Measurements from ENCODE around the gene CASP8.
A peak's percentile ranks its signal among the peaks of the same experiment; 100 is the strongest.

Gene CASP8

DNA sequence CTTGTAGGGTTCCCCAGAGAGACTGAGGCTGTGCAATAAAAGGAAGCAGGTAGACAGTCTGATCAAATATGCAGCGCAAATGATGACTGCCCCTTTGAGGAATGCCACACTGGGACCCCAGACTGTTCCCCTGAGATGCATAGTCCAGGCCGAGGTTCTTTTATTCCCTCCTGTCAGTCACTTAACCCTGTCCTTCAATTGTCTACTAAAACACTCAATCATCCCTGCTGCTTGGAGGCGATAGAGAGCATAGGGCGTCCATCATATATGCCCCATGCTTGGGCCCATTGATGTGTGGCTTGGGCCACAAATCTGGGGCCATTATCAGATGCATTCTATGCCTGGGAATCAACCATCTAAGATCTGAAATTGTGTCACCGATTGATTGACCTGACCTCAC is 15.5 kb upstream of the CASP8 start:
- DNase-seq, result no peak

DNA sequence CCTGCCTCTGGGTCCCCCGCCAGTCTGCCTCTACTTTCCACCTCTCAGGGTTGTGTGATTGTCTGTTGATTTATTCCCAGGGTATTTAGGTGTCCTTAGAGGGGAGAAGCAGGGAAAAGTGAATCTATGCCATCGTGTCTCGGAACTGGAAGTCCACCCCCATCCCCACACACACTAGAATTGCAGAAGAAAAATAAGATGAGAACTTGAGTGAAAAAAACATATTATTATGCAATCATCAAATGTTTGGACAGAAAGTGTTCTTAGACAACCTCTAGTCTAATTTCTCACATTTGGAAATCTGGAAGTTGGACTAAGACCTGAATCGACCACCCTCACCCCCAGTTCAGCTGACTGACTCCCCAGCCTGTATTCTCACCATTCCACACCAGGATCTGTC is 14.1 kb upstream of the CASP8 start:
- DNase-seq, result no peak

DNA sequence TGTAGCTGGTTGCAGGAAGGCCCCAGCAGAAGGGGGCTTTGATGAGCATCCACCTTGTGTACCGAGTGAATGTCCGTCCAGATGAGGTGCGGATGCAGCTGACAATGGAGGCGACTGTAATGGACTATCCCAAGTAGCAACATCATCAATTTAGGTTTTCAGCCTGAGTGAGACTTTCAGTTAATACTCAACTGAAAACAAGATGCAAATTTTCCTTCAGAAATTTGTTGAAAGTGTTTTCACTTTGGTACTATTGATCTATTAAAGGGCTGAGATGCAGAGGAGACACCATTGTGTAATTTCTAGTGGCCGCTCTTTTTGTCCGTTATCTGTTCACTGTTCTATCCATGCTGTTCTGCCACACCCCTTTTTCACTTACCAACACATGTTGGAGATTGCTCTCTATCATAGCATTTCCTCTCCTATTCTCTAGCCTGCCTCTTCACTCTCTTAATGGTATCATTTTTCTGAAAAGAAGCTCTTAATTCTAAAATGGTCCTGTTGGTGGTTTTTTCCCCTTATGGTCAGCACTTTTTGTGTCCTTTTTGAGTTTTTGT is 12.0 kb upstream of the CASP8 start:
- DNase-seq, result no peak

DNA sequence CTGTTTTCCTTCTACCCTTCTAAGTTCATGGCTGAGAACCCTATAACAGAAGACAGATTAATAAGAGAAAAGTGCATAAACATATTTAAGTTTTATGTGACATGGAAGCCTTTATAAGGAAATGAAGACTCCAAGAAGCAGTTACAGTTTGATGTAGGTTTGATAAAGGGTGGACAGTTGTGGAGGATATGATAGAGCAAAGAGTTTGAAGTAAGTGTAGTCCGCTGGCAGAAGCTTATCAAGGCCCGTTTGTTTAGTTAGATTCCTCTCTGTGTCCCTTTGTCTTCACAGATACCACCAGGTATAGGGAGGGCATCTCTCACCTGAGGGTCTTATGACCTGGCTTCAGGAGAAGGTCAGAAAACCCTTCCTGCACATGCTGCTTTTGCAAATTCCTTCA is 10.4 kb upstream of the CASP8 start:
- no peak for DNase-seq

DNA sequence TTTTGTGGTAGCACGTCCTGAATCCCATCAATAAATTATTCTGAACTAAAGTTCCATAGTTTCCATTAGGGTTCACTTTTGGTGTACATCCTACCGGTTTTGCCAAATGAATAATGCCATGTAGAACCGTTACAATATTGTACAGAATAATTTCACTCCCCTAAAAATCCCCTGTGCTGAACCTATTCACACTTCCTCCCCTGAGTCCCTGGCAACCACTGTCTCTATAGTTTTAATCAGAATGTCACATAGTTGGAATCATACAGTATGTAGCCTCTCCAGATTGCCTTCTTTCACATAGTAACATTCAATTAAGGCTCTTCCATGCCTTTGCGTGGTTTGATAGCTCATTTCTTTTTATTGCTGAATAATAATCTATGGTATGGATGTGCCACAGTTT is 9.6 kb upstream of the CASP8 start:
- no peak for DNase-seq

DNA sequence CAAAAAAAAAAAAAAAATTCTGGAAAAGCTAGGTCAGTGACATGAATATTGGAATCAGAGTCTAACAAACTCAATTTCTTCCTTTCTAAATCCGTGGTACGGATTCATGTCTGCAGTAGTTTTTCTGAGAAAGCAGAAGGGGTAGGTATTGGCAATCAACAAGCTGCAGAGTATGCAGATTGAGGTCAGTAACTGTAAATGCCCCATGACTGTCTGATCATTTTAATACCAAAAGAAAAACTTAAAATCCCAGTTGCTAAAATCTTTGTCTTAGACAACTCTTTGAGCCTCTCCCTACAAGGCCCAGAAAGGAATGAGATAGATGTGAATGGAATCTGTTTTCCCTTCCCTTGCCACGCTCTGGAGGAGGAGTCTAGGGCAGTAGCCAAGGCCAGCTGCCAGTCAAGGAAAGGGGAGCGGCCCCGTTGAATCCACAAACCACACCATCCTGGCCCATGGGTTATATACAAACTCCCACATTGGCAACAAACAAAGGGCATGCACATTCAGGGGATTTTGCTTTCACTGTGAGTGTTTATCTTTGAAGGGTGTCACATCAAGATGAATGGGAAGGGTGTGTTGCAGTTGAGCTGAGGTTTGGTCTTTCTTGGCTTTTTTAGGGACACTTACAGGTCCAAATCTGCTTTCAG is 6.1 kb upstream of the CASP8 start:
- DNase-seq, result peak; percentile 35

DNA sequence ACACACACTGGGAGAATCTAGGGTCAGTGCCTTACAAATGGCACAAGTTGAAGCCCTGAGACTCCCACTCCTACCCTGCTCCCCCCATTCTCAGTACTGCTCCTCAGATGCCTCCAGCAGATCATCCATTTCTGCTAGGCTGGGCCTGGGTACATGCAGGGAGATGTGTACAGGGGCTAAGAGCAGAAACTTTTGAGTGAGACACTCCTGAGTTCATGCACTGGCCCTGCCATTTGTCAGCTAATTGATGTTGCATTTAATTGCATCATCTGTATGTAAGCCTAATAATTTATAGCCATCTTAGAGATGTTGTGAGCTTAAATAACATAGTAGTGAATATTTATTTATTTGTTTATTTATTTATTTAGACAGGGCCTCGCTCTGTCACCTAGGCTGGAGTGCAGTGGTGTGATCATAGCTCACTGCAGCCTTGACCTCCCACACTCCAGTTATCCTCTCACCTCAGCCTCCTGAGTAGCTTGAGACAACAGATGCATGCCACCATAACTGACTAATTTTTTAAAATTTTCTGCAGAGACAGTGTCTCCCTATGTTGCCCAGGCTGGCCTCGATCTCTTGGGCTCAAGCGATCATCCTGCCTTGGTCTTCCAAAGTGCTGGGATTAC is 4.8 kb upstream of the CASP8 start:
- no peak for DNase-seq

DNA sequence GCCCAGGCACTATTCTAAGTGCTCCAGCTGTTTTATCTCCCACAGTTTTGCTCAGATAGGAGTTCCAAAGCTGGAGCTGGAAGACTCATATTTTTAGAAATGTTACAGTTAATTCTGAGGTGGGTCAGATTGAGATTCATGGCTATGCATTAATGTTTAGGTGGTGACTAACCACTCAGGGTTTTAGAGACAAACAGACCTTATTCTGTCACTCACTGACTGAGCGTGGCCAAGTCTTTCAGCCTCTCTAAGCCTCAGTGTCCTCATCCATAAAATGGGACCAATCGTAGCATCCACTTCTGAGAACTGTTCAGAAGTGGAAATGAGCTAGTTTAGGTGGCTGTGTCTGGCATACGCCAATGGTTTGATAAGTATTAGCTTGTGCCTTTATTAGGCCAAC is 4.3 kb upstream of the CASP8 start:
- DNase-seq, result no peak

DNA sequence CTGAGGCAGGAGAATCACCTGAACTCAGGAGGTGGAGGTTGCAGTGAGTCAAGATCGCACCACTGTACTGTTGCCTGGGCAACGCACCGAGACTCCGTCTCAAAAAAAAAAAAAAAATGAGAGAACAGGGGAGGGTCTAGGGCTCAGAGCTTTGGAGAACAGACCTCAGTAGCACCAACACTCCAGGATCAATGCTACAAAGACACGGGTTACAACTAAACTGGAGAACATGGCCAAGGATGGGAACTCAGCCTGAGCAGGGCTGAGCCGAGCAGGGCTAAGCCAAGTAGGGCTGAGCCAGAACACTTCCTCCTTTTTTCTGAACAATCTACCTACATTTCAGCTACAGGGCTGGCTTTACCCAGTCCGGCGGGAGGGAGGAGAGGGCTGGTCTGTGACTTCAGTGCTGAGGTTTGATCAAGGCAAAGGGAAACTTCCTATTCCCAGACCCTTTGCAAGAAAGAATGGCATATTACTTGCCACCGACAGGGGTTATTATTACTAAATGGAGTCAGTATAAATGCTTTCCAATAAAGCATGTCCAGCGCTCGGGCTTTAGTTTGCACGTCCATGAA is 2.9 kb upstream of the CASP8 start:
- DNase-seq, result peak; percentile 65

DNA sequence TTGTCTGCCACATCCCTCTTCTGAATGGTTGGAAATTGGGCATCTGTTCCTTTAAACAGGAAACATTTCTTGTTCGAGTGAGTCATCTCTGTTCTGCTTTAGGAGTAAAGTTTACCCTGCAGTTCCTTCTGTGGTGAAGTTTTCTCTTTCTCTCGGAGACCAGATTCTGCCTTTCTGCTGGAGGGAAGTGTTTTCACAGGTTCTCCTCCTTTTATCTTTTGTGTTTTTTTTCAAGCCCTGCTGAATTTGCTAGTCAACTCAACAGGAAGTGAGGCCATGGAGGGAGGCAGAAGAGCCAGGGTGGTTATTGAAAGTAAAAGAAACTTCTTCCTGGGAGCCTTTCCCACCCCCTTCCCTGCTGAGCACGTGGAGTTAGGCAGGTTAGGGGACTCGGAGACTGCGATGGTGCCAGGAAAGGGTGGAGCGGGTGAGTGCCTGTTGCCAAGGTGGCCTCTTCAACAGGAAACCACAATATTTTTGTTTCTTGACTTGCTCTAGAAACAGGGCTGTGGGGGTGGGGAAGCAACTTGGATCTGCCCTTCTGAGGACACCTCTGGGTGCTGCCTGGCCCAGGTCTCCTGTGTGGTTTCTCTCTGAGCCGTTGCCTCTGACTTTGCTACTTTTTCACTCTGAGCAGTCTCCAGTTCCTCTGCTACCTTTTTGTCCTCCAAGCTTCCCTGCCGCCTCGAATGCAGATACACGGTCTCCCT is 2.2 kb upstream of the CASP8 start:
- peak; percentile 97 for DNase-seq

DNA sequence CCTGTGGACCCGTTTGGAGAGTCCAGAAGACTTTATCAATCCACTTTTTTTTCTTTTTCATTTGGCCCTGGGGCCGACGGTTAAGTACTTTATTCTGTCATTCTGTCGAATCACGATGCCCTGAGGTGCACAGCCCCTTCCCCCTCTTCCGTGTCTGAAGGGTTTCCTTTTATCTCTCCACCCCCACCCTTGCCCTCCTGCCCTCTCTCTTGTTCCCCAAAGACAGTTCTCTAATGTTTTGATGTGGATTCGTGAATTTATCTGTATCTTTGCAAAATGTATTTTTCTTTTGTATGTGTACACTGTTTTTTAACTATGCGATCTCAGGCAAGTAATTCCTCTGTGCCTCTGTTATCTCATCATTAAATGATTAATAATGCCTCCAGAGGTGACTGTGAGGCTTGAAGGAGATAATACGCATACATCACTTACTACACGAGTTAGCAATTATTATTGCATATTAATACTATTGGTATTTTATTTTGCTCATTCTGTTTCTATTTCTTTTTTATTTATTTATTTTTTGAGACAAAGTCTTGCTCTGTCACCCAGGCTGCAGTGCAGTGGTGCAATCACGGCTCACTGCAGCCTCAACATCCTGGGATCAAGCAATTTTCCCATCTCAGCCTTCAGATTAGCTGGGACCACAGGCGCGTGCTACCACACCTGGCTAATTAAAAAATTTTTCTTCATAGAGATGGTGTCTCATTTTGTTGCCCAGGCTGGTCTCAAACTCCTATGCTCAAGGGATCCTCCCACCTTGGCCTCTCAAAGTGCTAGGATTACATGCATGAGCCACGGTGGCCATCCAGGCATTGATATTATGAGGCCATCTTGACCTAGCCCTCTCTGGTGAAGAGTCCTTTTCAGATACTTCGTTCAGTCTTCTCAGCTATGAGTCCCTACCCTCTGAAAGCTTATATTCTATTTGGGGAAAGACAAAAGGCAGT is 1.4 kb upstream of the CASP8 start:
- DNase-seq, result peak; percentile 75

DNA sequence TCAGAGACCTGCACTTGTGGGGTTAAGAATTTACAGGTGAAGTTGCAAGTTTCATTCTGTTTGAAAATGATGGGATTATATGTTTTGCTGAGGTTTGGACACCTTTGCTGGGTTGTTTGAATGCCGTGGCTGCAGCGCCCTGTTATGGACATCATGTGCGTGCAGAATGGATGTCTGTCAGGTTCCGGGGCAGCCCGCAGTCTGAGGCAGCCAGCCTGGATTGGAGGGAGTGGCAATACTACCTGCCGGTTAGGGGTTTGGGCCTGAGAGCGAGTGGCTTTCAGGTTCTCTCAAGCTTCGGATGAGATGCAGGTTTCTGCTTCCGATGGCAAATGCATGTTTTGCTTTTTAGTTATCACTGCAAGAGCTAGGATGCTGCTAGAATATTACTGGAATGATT is 1.1 kb downstream of the CASP8 start:
- DNase-seq, result peak; percentile 78

DNA sequence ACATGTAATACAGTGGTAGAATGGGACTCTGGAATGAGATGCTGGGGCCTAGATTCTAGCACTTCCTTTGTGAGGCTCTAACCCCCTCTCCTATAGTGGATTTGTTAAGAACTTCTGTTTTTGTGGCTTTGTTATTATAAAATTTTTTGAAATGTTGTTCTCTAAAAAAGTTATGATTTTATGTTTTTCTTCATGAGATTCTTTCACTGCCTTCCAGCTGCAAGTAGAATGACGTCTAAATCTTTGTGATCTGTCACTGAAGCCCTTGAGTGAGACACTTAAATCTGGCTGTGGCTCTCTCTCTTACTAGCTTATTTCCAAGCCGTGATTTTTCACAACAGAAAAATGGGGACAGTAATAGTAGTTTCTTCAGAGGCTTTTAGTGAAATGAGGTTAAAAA is 1.6 kb downstream of the CASP8 start:
- DNase-seq, result no peak

DNA sequence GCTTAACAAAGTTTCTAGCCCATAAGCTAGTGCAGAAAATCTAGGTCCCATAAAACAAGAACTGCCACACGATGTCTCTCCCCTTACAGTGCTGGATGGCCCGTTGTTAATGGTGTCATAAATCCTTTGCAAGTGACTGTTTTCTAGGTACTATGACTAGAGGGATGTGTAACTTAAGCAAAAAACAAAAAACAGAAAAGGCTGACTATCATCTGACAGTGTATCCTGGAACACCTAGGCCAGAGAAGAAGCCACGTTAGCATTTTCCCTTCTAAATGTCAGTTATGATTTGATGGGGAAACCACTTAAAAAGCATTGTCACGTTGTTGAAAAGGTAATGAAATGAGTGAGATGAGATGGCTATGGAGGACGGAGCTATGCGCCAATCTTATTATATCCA is 2.4 kb downstream of the CASP8 start:
- peak; percentile 35 for DNase-seq

DNA sequence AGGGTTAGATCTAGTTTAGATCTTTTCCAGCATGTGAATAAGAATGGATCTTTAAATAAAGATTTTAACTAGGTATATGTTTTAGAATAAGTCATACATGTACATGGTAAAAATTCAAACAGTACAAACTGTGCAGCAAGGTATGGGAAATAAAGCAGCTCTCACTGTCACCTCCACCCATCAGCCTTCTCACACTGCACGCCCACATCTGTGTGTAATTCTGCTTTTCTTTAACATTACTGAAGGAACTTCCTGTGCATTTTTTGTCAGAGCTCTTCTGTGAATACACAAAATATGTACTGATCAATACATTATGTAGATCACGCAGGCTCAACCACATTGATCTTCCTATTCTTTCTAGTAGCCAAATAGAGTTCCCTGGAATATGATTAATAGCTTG is 3.4 kb downstream of the CASP8 start:
- DNase-seq, result peak; percentile 40

DNA sequence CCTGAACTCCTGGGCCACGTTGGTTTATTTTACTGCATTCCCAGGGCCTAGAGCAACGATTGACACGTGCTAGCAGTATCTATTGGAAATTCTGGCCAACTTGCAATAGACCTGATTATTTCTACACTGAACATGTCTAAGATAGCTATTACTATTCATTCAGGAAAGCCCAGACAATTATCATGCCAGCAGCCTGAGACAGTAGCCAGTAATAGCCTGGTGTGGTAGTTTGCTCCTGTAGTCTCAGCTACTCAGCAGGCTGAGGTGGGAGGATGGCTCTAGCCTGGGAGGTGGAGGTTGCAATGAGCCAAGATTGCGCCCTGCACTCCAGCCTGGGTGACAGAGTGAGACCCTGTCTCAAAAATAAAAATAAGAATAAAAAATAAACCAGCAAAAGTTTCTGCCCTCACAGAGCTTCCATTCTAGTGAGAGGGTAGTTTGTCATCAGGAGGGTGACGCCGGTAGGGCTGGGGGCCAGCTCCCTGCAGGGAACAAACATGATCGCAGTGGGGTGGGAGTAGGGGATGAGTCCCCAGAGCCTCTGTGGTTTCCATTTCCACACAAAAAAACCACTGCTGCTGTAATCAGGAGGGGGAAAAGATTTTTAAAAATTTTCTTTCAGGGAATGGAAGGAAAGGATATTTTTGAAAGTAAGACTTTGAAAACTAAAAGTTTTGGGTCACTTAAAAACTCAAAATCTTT is 4.3 kb downstream of the CASP8 start:
- DNase-seq, result no peak

DNA sequence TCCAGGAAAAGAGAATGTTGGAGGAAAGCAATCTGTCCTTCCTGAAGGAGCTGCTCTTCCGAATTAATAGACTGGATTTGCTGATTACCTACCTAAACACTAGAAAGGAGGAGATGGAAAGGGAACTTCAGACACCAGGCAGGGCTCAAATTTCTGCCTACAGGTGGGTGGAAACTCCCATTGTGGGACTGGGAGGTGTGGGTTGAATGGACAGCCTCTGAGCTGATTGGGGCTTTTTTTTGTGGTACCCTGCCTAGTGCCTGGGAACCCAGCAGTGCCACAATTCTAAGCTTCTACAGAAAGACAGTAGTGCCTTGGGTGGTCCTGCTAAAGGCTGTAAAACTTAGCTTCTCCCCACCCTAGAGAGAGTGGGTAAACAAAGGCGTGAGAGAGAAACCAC is 6.3 kb downstream of the CASP8 start:
- DNase-seq, result no peak

DNA sequence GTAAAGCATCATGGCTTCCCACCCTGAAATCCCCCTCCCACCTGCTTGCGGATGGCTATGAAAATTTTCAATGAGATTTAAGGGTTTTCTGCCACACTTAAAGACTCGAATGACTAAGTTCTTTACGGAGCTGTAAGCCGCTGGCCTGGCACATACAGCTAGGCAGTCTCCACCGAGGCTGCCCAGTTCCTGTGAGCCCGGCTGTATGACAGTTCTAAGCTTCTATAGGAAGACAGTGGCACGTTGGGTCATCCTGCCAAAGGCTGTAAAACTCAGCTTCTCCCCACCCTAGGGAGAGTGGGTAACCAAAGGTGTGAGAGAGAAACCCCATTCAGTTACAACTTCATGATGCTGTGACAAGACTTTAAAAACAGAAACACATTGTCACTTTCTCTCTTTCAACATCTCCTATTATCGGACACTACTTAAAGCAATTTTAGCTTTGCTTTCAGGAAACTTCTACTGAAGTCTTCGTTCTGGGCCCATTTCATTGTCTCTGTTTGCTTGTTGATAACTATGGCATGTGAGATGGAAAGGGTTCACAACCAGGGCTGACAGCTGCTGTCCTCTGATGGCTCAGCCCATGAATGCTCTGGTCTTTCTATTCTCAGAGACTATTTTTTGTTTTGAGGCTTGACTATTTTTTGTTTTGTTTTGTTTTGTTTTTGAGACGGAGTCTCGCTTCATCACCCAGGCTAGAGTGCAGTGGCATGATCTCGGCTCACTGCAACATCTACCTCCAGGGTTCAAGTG is 7.1 kb downstream of the CASP8 start:
- no peak for DNase-seq

DNA sequence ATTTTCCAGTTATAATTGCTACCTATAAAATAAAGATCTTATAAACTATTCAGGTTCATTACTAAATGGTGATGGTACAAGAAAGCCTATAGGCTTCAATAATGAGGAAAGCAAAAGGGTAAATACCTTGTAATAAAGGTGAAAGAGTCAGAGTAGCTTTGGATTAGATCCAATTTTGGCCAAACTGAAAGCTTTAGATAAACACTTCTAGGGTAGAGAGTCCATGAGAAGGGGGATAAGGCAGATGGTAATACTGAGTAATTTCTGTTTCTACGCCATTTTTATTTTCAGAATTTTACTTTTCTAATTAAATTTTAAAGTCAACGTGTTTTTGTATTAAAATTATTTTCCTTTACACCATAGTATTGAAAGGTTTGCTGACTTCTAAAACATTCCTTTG is 9.4 kb downstream of the CASP8 start:
- no peak for DNase-seq

DNA sequence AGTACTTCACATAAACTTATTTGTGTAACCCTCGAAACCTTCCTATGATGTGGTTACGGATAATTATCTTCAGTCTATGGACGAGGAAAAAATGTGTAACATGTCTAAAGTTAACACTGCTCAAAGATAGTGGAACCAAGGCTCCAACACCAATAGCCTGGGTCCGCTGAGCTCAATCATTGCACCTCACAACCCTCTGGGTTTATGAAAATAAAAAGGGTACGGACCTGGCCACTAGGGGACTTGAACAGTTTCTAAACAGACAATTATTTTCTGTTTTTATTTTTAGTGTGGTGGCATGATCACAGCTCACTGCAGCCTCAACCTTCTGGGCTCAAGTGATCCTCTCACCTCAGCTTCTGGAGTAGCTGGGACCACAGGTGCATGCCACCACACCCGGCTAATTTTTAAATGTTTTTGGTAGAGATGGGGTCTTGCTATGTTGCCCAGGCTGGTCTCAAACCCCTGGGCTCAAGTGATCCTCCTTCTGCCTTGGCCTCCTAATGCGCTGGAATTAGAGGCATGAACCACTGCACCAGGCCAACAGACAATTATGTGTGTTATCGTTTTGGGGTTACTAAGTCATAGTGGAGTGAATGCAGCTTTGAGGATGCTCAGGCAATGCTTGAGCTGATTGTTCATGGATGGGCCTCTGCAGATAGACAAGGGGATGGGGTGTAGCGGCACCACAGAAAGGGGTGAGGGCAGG is 10.1 kb downstream of the CASP8 start:
- DNase-seq, result no peak

DNA sequence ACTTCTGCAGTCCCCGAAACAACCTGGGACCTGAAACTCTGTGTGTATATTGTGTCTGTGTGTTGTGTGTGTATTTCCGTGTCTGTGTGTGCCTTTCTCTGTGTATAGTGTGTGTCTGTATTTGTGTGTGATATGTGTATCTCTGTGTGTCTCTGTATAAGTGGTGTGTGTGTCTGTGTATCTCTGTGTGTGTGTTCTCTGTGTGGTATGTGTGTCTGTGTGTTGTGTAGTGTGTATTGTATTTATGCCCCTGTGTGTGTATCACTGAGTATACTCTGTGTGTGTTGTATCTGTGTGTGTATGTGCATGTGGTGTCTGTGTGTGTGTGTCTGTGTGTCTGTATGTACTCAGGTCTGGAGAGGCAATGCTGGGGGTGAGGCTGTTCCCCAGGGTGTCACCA is 11.6 kb downstream of the CASP8 start:
- DNase-seq, result no peak

All from CD4-positive, alpha-beta T cell treated with Interleukin-6 for 4 hours (primary cell).